Keratinocyte (primary cell): Measurements from ENCODE around the gene KCNB1. TPM values are rescaled to one million over a fixed set of nuclear protein-coding genes. Genes with fewer than 3 reads are reported as not detected.

Experiments
- DNase-seq: peaks from one replicate; pipeline ENCODE4 v3.0.0-alpha.2; 2011; ENCODE audit warnings: low read depth, missing footprints, low spot score
- FAIRE-seq: peaks from 2 replicates; lab custom pipeline; 2011; peaks lifted over from hg19 to GRCh38; lab: Jason Lieb, UNC
- H2AFZ ChIP-seq: 2 replicates; pipeline ENCODE4 v1.6.0; 2012; ENCODE audit warnings: low read length, control low read depth, inconsistent platforms; ENCODE audit not compliant: control insufficient read depth
- H3K27ac ChIP-seq: 2 replicates; pipeline ENCODE4 v1.5.1; 2011; ENCODE audit warnings: low read length; ENCODE audit not compliant: control insufficient read depth, insufficient read depth
- H3K27me3 ChIP-seq: 3 replicates; pipeline ENCODE4 v1.6.0; 2011; ENCODE audit warnings: low read length; ENCODE audit not compliant: control insufficient read depth, insufficient read depth; ENCODE audit errors: extremely low read depth
- H3K36me3 ChIP-seq, 2 experiments: 2 replicates in 1 of 2; 3 replicates in 1 of 2; pipeline ENCODE4 v1.5.1; 2011; ENCODE audit warnings: low read length in 2 of 2, mild to moderate bottlenecking in 1 of 2; ENCODE audit not compliant: control insufficient read depth in 2 of 2, insufficient read depth in 2 of 2; ENCODE audit errors: extremely low read depth in 1 of 2
- H3K4me1 ChIP-seq: 3 replicates; pipeline ENCODE4 v1.5.1; 2011; ENCODE audit warnings: low read length; ENCODE audit not compliant: control insufficient read depth, insufficient read depth; ENCODE audit errors: extremely low read depth
- H3K4me2 ChIP-seq: 3 replicates; pipeline ENCODE4 v1.6.0; 2011; ENCODE audit warnings: low read depth, low read length; ENCODE audit not compliant: control insufficient read depth, insufficient read depth; ENCODE audit errors: extremely low read depth
- H3K4me3 ChIP-seq, 3 experiments: fragments of 200-600 bp in 1 of 3; sonication (generic) in 1 of 3; 2 replicates in 2 of 3; 3 replicates in 1 of 3; pipeline ENCODE4 v1.5.1; 2011 to 2016; ENCODE audit warnings: low read length in 3 of 3, mild to moderate bottlenecking in 3 of 3, control low read depth in 2 of 3, inconsistent platforms in 1 of 3, low read depth in 1 of 3, mixed read lengths in 1 of 3, mixed run types in 1 of 3, moderate library complexity in 1 of 3; ENCODE audit not compliant: control insufficient read depth in 2 of 3, insufficient read depth in 2 of 3; ENCODE audit errors: extremely low read depth in 1 of 3
- H3K79me2 ChIP-seq: 2 replicates; pipeline ENCODE4 v1.6.0; 2012; ENCODE audit warnings: low read length; ENCODE audit not compliant: control insufficient read depth, insufficient read depth
- H3K9ac ChIP-seq: 3 replicates; pipeline ENCODE4 v1.6.0; 2011; ENCODE audit warnings: low read length; ENCODE audit not compliant: control insufficient read depth, insufficient read depth; ENCODE audit errors: extremely low read depth
- H3K9me1 ChIP-seq: 3 replicates; pipeline ENCODE4 v1.6.0; 2011; ENCODE audit warnings: low read length; ENCODE audit not compliant: control insufficient read depth, insufficient read depth; ENCODE audit errors: extremely low read depth
- H3K9me3 ChIP-seq: 2 replicates; pipeline ENCODE4 v1.5.1; 2012; ENCODE audit warnings: low read depth, low read length; ENCODE audit not compliant: control insufficient read depth
- H4K20me1 ChIP-seq: 3 replicates; pipeline ENCODE4 v1.6.0; 2011; ENCODE audit warnings: low read length; ENCODE audit not compliant: control insufficient read depth, insufficient read depth; ENCODE audit errors: extremely low read depth
- EZH2 ChIP-seq: IDR thresholded peaks from one replicate; pipeline ENCODE4 v1.6.1; 2012; ENCODE audit warnings: inconsistent platforms, mild to moderate bottlenecking, low read length, moderate library complexity
- dilution Hi-C: fragments of 300-500 bp; cut with MboI; formaldehyde crosslinking; loops from one replicate; pipeline ENCODE4 v1.7.0; 2020; ENCODE audit warnings: low sequenced_read_pairs; ENCODE audit not compliant: extremely low pct_ligation_motif_present
- polyA plus RNA-seq, 5 experiments: library from polyadenylated mRNA; depleted of rRNA in 3 of 5; stranded (reverse) in 3 of 5; stranded (forward) in 1 of 5; unstranded in 1 of 5; fragments of >200 nt; gene quantifications; 1 replicate in 1 of 5; 2 replicates in 3 of 5; 3 replicates in 1 of 5; pipeline versions ENCODE4 v1.2.1 to v1.2.3, GENCODE V29; 2011 to 2012; ENCODE audit warnings: missing spikeins in 2 of 5, low read depth in 1 of 5, low replicate concordance in 1 of 5
- TF ChIP-seq, protein P1 (sequence below), 3 experiments: IDR thresholded peaks in 1 of 3; conservative IDR thresholded peaks in 1 of 3; optimal IDR thresholded peaks in 1 of 3; 2 replicates in 2 of 3; 3 replicates in 1 of 3; pipeline versions ENCODE3 to v1.5.1; 2011; ENCODE audit warnings: low read length in 3 of 3, mild to moderate bottlenecking in 3 of 3, moderate library complexity in 2 of 3, control low read depth in 1 of 3, inconsistent platforms in 1 of 3; ENCODE audit not compliant: insufficient read depth in 2 of 3; ENCODE audit errors: extremely low read depth in 1 of 3

The KCNB1 gene
- polyA plus RNA-seq, 1 donor (not counting 4 experiments of a cell fraction or from before 2014, with no cell fraction given): not detected

- Histone ChIP-seq H3K27ac (no peak overlapping the region), H3K9me3 (no peaks in the 10 kb centered on the region), H4K20me1 (no peaks in the 10 kb centered on the region), H3K36me3 (no peaks in the 10 kb centered on the region), H3K4me3 (no peak overlapping the region), H3K9ac (no peak overlapping the region), H3K4me1 (no peaks in the 10 kb centered on the region), H3K27me3 (peaks cover 28% of the 10 kb centered on the region), H3K4me2 (no peak overlapping the region), H3K9me1 (no peaks in the 10 kb centered on the region), H2AFZ (no peak overlapping the region), H3K79me2 (no peaks in the 10 kb centered on the region)
- dilution Hi-C loops: no loop called here
- TF ChIP-seq, protein P1, sequence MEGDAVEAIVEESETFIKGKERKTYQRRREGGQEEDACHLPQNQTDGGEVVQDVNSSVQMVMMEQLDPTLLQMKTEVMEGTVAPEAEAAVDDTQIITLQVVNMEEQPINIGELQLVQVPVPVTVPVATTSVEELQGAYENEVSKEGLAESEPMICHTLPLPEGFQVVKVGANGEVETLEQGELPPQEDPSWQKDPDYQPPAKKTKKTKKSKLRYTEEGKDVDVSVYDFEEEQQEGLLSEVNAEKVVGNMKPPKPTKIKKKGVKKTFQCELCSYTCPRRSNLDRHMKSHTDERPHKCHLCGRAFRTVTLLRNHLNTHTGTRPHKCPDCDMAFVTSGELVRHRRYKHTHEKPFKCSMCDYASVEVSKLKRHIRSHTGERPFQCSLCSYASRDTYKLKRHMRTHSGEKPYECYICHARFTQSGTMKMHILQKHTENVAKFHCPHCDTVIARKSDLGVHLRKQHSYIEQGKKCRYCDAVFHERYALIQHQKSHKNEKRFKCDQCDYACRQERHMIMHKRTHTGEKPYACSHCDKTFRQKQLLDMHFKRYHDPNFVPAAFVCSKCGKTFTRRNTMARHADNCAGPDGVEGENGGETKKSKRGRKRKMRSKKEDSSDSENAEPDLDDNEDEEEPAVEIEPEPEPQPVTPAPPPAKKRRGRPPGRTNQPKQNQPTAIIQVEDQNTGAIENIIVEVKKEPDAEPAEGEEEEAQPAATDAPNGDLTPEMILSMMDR (optimal IDR thresholded peaks at IDR 0.05 in 1 of 3, IDR thresholded peaks at IDR 0.05 in 1 of 3, conservative IDR thresholded peaks at IDR 0.05 in 1 of 3; ENCODE audit: extremely low read depth in 1 of 3, insufficient read depth in 2 of 3, low read length in 3 of 3): no peak
- no peak for TF ChIP-seq EZH2
- FAIRE-seq: no peak
- DNase-seq: no peak
Measured at GRCh38 chr20:49476016-49476355, 6.5 kb downstream of the KCNB1 start.

DNA sequence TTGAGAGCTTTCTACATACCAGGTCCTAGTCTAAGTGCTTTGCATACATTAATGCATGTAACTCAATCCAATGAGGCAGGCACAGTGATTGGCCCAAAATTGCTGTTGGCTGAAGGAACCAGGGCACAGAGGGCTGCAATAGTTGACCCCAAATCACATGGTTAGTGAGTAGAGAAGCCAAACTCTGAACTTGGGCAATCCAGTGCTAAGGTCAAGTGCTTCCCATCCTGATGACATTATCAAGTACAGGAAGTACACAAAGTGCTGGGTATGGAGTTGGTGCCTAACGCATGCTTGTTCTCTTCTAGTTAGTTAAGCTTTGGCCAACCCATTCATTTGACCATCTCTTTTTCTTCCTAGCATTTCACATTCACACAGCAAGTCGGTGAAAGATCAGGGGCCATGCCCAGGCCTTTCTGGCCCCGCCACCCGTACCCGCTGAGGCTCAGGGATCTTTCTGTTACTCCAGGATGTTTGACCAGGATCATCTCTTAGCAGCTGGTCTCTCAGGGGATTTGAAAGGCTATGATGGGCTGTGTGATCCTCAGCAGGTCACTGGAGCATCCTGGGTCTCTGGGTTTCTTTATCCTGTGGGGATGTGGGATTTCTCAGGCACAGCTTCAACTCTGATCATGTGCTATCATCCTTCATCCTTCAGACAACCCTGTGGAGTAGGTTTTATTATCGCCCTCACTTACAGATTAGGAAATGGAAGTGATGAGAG is 7.0 kb downstream of the KCNB1 start:
- no peaks in the 10 kb centered on the region for H4K20me1 ChIP-seq
- H3K9ac ChIP-seq: no peak overlapping the region
- DNase-seq (no peak), FAIRE-seq (no peak)
- no peak overlapping the region for H2AFZ ChIP-seq
- no peaks in the 10 kb centered on the region for H3K79me2 ChIP-seq
- no peaks in the 10 kb centered on the region for H3K9me3 ChIP-seq
- no peak for TF ChIP-seq EZH2
- TF ChIP-seq, protein P1 (optimal IDR thresholded peaks at IDR 0.05 in 1 of 3, IDR thresholded peaks at IDR 0.05 in 1 of 3, conservative IDR thresholded peaks at IDR 0.05 in 1 of 3; ENCODE audit: extremely low read depth in 1 of 3, insufficient read depth in 2 of 3, low read length in 3 of 3): no peak
- dilution Hi-C loops: no loop called here
- H3K4me2 ChIP-seq: no peak overlapping the region
- H3K9me1 ChIP-seq: no peaks in the 10 kb centered on the region
- no peak overlapping the region for H3K27ac ChIP-seq
- no peaks in the 10 kb centered on the region for H3K4me1 ChIP-seq
- no peaks in the 10 kb centered on the region for H3K36me3 ChIP-seq
- peaks cover 24% of the 10 kb centered on the region for H3K27me3 ChIP-seq
- H3K4me3 ChIP-seq: no peak overlapping the region
